Stimulated activated CD4-positive, alpha-beta T cell treated with anti-CD3 and anti-CD28 coated beads, Interleukin-2, amount 100 ng/mL, for 4 hours (primary cell): ENCODE measurements around the gene LCMT2.

ENCODE experiments used
- DNase-seq: peaks from one replicate; pipeline ENCODE4 v3.0.0-alpha.2; 2020; ENCODE audit warnings: low read depth

Gene LCMT2, protein sequence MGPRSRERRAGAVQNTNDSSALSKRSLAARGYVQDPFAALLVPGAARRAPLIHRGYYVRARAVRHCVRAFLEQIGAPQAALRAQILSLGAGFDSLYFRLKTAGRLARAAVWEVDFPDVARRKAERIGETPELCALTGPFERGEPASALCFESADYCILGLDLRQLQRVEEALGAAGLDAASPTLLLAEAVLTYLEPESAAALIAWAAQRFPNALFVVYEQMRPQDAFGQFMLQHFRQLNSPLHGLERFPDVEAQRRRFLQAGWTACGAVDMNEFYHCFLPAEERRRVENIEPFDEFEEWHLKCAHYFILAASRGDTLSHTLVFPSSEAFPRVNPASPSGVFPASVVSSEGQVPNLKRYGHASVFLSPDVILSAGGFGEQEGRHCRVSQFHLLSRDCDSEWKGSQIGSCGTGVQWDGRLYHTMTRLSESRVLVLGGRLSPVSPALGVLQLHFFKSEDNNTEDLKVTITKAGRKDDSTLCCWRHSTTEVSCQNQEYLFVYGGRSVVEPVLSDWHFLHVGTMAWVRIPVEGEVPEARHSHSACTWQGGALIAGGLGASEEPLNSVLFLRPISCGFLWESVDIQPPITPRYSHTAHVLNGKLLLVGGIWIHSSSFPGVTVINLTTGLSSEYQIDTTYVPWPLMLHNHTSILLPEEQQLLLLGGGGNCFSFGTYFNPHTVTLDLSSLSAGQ

GRCh38 chr15:43329960-43330779 lies at the start of gene LCMT2:
Gene LCMT2 (minus strand): TSS chr15:43330573. CDS start chr15:43330489, 84 bp downstream.
- peak; percentile 85 for DNase-seq

DNA sequence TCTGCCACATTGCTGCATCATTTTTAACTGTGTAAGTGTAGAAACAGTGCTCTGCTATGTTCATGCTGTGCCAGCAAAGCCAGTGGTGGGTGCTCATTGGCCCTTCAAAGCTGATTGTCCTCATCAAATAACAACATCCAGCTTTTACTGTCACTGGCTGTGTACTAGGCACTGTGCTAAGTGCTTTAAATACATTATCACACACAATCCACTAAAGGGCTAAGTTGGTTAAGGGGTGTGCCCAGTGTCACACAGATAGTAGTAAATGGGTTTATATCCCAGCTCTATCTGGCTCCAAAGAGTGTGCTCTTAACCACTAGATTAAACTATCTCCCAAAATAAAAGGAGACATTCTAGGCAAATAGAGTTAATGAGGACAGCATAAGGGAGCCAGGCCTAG lies 48.2 kb upstream of the LCMT2 start:
- no peak for DNase-seq

- peak; percentile 5 for DNase-seq
These were observed 45.8 kb upstream of the LCMT2 start for GRCh38 chr15:43376017-43376705.

GRCh38 chr15:43370975-43371974 lies 40.9 kb upstream of the LCMT2 start, which contains the start of the genes TUBGCP4 and ZSCAN29:
Gene TUBGCP4 (plus strand): TSS chr15:43371101. CDS start chr15:43371355, 254 bp downstream.
Gene ZSCAN29 (minus strand): TSS chr15:43371043. CDS start chr15:43369913, 1,130 bp downstream.
- DNase-seq = peak; percentile 66

DNA sequence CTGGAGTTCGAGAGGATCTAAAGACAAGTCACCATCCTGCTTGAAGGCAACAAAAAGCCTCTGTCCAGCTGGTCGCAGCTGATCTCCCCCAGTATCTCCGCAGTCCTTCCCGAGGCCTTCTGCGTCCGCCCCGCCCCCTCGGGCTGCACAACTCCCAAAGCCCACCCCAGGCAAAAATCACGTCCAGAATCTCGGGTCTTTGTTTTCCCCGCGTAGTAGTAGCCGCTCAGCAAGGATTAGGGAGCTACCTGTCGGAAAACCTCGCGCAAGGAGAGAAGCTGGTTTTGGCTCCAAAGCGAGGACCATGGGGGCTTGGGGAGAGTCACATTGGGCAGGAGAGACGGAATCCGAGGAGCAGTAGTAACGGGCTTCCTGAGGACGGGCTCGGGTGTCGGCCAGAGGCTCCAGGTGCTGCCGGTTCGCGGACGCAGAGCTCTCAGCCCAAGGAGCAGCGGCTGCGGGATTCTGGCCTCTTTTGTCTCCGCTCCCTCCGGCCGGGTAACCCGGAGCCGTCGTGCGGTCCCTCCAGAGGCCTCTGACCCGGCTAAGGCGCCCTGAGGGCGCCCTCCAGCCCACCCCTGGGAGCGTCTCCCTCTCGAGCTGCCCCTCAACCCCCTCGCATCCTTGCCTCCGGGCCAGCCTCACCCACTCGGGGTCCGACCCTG lies 40.1 kb upstream of the LCMT2 start:
- no peak for DNase-seq

DNA sequence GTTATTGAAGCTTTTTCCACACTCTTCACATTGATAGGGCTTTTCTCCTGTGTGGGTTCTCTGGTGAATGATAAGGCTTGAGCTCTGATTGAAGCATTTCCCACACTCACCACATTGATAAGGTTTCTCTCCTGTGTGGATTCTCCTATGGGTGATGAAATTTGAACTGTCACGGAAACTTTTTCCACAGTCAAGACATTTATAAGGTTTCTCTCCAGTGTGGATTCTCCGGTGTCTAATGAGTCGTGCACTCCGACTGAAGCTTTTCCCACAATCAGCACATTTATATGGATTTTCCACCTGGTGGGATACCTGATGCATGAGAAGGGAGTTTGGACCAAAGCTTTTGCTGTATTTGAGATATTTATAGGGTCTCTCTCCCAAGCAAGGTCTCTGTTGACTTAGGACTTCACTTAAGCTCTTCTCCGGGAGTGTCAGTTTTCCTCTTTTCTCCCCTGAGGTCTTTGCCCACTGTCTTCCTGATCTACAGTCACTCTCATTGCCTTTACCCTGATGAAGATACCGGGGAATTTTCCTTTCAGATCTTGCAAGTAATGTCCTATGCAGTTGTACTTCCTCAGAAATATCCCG lies 31.0 kb upstream of the LCMT2 start:
- no peak for DNase-seq

- no peak for DNase-seq
These were observed 30.4 kb upstream of the LCMT2 start for GRCh38 chr15:43360821-43361220.

DNA sequence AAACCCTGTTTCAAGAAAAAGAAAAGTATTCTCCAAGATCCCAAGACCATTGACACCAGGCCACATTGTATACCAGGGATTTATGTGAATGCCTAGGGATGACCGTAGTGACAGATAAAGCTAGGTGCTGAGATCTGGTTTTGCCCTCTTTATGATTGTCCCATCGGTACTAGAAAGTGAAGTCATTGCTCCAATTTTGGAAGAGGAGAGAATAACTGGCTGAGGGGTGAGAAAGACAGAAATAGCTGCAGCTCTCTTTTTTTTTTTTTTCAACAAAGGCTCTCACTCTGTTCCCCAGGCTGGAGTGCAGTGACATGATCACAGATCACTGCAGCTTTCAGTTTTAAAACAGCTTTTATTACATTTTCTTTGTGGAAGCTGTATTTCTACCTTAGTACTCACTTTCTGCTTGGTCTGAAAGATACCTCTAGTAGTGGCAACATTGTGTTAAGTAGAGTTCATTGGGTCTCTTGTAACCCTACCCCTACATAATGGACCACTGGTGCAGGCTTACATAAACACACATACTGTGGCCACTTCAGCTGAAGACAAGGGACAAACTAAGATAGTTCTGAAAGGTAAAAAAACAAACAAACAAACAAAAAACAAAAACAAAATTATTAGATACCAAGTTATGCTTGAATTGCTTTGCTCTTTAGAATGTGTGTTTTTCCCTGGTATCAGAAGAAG lies 22.5 kb upstream of the LCMT2 start:
- no peak for DNase-seq

DNA sequence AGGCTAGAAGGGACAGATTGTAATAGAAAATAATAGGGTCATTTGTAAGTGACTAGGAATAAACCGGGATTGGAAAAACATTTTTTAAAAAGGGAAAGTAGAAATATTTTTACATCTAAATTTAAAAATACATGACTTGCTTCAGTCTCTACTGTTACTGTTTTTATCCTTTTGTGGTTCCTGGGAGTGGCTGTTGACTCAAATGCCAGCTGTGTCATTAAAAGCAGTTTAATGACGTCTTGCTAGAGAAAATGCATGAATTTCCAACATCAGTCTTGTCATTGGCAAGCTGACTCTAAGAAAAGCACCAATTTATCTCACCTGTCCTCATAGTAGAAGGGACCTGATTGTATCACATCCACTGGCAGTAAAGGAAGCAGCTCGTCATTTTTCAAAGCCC lies 16.7 kb upstream of the LCMT2 start:
- no peak for DNase-seq

GRCh38 chr15:43346305-43346704 lies 15.9 kb upstream of the LCMT2 start:
- DNase-seq = no peak

DNA sequence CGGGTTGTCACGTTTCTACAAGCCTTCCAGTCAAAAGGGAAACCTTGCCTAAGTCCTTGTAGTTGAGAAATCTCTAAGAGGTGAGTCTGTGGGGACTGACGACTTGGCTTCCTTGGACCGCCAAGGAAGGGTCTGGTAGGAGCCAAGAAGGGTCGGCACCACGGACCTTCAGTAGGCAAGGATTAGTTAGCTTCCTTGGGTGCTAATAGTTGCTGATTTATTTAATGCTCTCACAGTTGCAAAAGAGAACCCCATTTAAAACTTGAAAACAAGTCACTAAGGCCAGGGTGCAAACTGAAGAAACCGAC lies 361 bp upstream of the LCMT2 start:
- no peak for DNase-seq

DNA sequence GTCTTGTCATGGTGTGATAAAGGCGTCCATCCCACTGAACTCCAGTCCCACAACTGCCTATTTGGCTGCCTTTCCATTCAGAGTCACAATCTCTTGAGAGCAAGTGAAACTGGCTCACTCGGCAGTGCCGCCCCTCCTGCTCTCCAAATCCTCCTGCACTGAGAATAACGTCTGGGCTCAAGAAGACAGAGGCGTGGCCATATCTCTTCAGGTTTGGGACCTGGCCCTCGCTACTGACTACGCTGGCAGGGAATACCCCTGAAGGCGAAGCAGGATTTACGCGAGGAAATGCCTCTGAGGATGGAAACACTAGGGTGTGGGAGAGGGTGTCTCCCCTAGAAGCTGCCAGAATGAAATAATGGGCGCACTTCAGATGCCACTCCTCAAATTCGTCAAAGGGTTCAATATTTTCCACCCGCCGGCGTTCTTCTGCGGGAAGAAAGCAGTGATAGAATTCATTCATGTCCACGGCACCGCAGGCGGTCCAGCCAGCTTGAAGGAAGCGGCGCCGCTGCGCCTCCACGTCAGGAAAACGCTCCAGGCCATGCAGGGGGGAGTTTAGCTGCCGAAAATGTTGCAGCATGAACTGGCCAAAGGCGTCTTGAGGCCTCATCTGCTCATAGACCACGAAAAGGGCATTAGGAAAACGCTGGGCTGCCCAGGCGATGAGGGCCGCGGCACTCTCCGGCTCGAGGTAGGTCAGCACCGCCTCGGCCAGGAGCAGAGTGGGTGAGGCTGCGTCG lies 985 bp downstream of the LCMT2 start:
- DNase-seq = no peak

DNA sequence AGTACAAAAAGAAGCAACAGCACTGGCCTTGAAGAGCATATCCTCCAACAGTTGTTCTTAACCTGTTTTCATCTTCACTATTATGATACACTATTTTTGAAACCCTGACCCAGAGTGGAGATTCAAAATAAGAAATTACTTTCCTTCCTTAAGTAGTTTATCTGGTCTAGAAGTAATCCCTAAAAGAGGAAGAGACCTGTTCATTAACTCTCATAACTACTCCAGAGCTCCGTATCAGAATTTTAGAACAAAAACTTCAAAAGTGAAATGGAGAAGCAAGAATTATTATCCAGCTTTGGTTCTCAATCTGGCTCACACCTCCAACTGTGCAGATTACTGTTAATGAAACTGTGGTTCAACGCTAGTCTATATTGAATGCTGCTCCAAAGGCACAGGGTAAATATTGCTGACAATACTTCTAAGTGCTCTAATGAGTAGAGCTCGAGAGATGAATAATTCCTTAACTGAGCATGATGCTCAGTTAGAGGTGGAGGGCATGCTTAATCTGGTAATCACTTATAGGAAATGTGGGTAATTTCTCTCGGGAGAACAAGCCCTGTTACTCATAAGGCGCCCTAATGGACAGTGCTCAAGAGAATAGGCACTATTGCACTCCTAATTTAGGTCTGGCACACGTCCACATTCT lies 5.2 kb downstream of the LCMT2 start:
- DNase-seq = no peak

GRCh38 chr15:43318990-43319771 lies 11.2 kb downstream of the LCMT2 start:
- no peak for DNase-seq

DNA sequence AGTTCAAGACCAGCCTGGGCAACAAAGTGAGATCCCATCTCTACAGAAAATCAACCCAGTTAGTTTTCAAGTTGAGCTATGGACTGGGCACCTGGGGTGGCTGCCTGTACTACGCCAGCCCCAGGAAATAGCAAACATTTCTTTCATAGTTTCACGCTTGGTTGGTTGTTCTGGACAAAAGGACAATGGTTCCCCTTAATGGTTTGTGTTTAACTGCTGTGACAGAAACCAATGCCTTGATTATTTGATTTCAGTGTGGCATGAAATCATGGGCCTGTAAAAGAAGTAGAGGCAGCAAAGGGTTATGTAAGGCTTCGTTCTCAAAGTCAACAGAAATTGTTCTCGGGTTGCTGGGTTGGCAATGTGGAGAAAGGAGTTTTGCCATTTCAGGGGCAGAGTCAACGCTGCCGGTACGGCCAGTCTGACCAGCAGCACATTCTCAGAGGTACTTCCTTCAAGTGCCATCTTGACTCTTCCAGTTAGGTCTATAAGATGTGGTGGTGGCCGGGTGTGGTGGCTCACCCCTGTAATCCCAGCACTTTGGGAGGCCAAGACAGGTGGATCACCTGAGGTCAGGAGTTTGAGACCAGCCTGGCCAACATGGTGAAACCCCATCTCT lies 12.7 kb downstream of the LCMT2 start:
- no peak for DNase-seq

GRCh38 chr15:43316971-43317346 lies 13.4 kb downstream of the LCMT2 start:
- no peak for DNase-seq
